IPS-20b (cell line): Measurements from ENCODE around the gene SLC4A11.
"Not testable (repeated sequence)": the region's sequence is repeated elsewhere in the genome, so short reads cannot be mapped to it uniquely, and the experiment has no call there.

Source experiments
- H3K27ac ChIP-seq: one replicate; pipeline ENCODE4 v1.5.1; 2013; ENCODE audit warnings: low read length
- H3K27me3 ChIP-seq: 2 replicates; pipeline ENCODE4 v1.6.1; 2013; ENCODE audit warnings: mild to moderate bottlenecking, low read length, inconsistent platforms; ENCODE audit not compliant: insufficient read depth
- H3K36me3 ChIP-seq: 2 replicates; pipeline ENCODE4 v1.6.1; 2013; ENCODE audit warnings: low read depth, mild to moderate bottlenecking, inconsistent platforms, low read length, moderate library complexity; ENCODE audit not compliant: insufficient read depth
- H3K4me1 ChIP-seq: 2 replicates; pipeline ENCODE4 v1.6.1; 2013; ENCODE audit warnings: mild to moderate bottlenecking, control low read depth, inconsistent platforms, low read length, moderate library complexity; ENCODE audit not compliant: insufficient read depth
- H3K4me3 ChIP-seq: 2 replicates; pipeline ENCODE4 v1.5.1; 2013; ENCODE audit warnings: mild to moderate bottlenecking, low read length, inconsistent platforms
- H3K9ac ChIP-seq: 2 replicates; pipeline ENCODE4 v1.6.1; 2013; ENCODE audit warnings: low read depth, mild to moderate bottlenecking, inconsistent platforms, low read length, moderate library complexity
- H3K9me3 ChIP-seq: 2 replicates; pipeline ENCODE4 v1.6.1; 2013; ENCODE audit warnings: mild to moderate bottlenecking, low read depth, low read length, inconsistent platforms; ENCODE audit not compliant: insufficient read depth

SLC4A11 gene

DNA sequence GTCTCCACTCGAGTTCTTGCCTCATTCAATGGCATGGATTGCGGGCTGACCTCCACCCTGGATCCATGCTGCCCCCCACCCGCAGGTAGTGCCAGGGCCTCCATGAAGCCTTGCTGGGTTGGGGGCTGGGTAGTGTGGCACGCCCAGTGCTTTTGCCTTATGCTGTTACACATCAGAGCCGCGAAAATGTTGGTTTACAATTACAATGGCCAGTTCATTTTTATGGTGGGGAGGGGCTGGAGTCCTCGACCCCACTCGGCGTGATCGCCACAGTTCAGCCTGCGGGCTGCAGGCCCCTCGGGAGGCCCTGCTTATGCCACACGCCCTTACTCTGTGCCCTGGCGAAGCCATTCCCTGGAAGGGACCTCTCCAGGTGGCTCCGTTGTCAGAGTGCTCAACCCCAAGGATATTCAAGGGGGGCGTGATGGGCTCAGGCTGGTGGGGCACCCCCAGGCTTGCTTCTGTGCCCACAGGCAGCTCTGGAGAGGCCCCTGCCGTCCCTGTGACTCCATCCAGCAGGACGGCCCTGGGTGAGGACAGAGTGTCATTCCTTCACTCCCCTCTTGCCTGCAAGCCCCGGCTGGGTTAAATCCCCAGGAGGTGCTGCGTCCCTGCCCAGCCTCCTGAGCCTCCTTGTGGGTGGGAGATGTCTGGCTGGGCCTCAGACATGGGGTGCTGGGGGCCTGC is 14.9 kb downstream of the SLC4A11 start:
- Histone ChIP-seq H3K4me1 (no peaks in the 10 kb centered on the region), H3K36me3 (peaks cover 59% of the 10 kb centered on the region), H3K9me3 (no peaks in the 10 kb centered on the region), H3K4me3 (no peak overlapping the region), H3K9ac (no peak overlapping the region), H3K27ac (no peak overlapping the region), H3K27me3 (no peaks in the 10 kb centered on the region)

DNA sequence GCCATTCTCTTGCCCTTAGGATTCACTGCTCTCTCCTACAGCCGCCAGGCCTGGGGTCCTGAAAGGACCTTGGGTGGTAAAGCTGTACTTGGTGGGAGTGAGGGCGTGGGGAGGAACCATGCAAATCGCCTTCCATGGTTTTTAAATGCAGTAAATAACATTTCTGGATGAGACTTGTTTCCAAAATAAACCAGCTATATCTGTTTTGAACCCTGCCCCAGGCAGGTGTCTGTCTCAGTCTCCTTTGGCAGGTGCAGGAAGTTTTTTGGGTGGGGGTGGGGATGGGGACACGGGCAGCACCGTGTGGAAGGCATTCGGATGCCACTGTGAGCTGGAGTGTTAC is 15.4 kb downstream of the SLC4A11 start:
- Histone ChIP-seq H3K9ac (no peak overlapping the region), H3K4me1 (no peaks in the 10 kb centered on the region), H3K4me3 (no peak overlapping the region), H3K36me3 (peaks cover 59% of the 10 kb centered on the region), H3K9me3 (no peaks in the 10 kb centered on the region), H3K27me3 (no peaks in the 10 kb centered on the region), H3K27ac (no peak overlapping the region)

DNA sequence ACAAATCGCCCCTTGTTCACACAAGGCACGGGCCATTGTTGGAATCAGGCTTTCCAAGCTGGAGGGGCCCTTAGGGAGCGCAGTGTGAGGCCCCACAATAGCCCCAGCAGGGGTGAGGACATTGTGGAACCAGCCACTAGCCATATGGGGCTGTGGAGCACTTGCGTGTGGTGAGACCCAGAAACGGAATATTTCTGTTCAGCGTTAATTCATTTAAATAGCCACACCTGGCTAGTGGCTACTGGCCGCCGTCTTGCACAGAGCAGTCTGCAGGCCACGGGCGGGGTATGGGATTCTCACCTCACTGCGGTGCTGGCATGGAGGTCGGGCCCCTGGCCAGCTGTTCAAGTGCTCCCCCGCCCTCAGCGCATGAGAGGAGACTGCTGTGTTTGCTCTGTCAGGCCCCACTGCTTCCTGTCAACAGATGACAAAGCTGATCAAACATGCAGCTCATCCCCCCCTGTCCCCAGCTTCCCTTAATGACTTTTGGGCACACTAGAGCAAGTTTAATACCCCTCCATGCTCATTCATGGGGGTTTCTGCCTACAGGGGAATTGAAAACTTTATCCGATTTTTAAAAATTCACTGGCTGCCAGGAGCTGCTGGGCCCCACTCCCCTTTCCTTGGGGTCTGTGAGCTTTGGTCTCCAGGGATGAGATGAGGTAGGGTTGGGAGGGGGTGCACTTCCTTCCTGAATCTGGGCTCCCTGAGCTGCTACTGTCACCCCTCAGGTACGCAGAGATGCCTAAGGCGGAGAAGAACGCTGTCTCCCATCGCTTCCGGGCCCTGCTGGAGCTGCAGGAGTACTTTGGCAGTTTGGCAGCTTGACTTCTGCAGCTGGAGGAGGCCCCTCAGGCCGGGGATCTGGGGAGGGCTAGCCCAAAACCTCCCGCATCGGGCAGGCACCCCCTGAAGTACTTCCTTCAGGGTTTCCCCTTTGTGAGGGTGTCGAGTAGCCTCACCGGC is 16.1 kb downstream of the SLC4A11 start:
- H3K9me3 ChIP-seq: no peaks in the 10 kb centered on the region
- peaks cover 59% of the 10 kb centered on the region for H3K36me3 ChIP-seq
- no peak overlapping the region for H3K27ac ChIP-seq
- H3K27me3 ChIP-seq: no peaks in the 10 kb centered on the region
- H3K4me1 ChIP-seq: no peaks in the 10 kb centered on the region
- H3K4me3 ChIP-seq: no peak overlapping the region
- no peak overlapping the region for H3K9ac ChIP-seq

DNA sequence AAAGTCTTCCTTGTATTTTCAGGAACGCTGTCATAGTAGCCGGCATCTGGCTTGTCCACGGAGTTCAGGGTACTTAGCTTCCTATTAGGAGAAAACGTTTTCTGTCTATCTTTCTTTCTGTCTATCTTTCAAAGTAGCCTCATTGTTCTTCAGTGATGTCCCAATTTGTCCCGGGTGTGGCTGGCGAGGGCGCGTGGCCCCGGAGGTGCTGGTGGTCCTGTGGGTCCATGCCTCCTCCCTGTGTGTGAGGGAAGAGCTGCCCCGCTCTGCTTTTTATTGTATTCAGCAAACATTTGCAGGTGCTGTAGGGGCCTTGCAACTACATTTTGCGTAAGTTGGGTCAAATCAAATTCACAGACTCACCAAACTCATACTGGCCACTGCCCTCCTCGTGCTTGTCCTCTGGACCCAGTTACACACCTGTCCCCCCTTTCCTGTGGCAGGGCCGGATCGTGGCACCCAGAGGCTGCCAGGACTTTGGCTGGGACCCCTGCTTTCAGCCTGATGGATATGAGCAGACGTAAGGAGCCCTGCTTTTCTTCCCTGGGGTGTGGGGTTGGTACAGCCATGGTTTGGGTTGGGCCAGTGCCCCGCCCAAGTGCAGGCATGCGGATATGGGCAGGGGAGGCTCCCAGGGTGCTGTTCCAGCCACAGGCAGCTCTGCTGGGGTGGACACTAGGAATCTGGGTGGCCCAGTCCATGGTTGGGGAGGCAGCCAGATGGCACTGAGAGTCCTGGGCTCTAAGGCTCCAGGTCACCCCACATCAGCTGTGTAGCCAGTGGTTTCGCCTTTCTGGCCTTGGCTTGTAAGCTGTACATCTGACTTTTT is 17.4 kb downstream of the SLC4A11 start:
- Histone ChIP-seq H3K9ac (no peak overlapping the region), H3K36me3 (peaks cover 61% of the 10 kb centered on the region)

DNA sequence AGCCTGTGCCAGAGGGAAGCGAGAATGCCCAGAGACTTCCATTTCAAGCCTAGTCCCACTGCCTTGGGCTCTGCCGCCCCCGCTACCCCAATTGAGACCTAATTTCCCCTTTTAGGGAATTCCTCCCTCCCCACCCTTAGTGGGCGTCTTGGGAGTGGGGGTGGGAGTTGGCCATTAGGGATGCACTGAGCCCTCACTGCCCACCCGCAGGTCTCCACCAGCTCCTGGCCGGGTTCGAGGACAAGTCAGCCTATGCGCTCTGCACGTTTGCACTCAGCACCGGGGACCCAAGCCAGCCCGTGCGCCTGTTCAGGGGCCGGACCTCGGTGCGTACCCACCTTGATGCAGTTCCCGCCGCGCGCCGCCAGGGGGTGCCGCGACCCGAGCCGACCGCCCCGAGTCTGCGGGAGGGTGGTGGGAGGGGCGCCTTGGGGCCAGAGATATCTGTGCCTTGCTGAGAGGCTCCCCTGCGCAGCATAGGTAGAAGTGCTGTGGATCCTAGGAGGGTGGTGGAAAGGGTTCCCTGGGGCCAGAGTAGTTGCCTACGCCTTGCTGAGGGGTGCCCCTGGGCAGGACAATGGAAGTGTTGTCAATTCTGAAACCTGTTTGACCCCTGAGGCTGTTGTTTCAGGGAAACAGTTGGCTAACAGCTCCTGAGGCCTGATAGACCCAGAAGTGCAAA is 20.5 kb downstream of the SLC4A11 start:
- Histone ChIP-seq H3K9me3 (no peaks in the 10 kb centered on the region), H3K4me1 (no peaks in the 10 kb centered on the region), H3K4me3 (no peak overlapping the region), H3K27me3 (no peaks in the 10 kb centered on the region), H3K9ac (no peak overlapping the region), H3K36me3 (peaks cover 73% of the 10 kb centered on the region), H3K27ac (no peak overlapping the region)

More for the DNA sequence above, 17.4 kb downstream of the SLC4A11 start:
- Histone ChIP-seq H3K9me3 (no peaks in the 10 kb centered on the region), H3K4me1 (no peaks in the 10 kb centered on the region), H3K4me3 (no peak overlapping the region), H3K27me3 (no peaks in the 10 kb centered on the region), H3K27ac (no peak overlapping the region)

DNA sequence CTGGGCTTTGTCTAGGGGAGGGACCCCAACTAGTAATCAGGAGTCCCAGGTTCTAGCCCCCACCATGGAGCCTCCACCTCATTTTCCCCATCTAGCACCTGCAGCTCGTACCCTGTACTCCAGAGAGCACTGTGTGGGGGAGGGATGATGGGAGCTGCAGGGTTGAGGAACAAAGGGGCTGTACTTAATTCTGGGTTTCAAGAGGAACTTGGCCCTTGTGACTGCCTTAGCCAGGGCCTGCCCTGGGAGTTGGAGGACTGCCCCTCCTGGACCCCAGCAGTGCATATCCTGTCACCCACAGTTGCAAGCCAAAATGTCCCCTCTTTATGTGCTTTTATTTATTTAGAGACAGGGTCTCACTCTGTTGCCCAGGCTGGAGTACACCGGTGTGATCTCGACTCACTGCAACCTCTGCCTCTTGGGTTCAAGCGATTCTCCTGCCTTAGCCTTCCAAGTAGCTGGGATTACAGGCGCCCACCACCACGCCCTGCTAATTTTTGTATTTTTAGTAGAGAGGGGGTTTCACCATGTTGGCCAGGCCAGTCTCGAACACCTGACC is 23.6 kb downstream of the SLC4A11 start:
- H3K9ac ChIP-seq, H3K27ac ChIP-seq, H3K4me1 ChIP-seq, H3K4me3 ChIP-seq, H3K9me3 ChIP-seq, H3K27me3 ChIP-seq: not testable (repeated sequence)
- H3K36me3 ChIP-seq: peaks cover 50% of the 10 kb centered on the region

DNA sequence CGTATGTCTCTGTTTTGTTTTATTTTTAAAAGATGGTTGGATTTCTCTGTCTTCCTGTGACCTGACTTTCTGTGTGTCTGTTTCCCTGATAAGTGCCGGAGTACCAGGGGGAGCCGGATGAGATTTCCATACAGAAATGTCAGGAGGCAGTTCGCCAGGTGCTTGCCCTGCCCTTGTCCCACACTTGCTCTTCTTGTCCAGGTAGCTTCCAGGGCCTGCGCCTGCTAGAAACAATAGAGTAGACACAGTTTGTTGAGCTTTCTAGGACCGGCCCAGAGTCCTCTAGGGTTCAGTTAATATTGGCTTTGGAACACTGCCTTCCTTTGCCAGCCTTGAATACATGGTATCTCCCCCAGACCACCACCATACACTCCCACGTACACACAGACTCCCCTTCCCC is 25.8 kb downstream of the SLC4A11 start:
- H3K36me3 ChIP-seq: peaks cover 39% of the 10 kb centered on the region
- no peak overlapping the region for H3K9ac ChIP-seq
- no peaks in the 10 kb centered on the region for H3K27me3 ChIP-seq
- no peak overlapping the region for H3K27ac ChIP-seq
- H3K4me1 ChIP-seq: no peaks in the 10 kb centered on the region
- no peaks in the 10 kb centered on the region for H3K9me3 ChIP-seq
- no peak overlapping the region for H3K4me3 ChIP-seq

- Histone ChIP-seq H3K27me3 (no peaks in the 10 kb centered on the region), H3K9ac (peak overlapping the region; percentile 92), H3K36me3 (peaks cover 22% of the 10 kb centered on the region), H3K4me3 (peak overlapping the region; percentile 91), H3K9me3 (no peaks in the 10 kb centered on the region), H3K4me1 (no peaks in the 10 kb centered on the region), H3K27ac (no peak overlapping the region)
Measured at GRCh38 chr20:3210346-3210745, 28.6 kb downstream of the SLC4A11 start.

GRCh38 chr20:3209946-3210317 is 29.1 kb downstream of the SLC4A11 start:
- Histone ChIP-seq H3K4me1 (no peaks in the 10 kb centered on the region), H3K9ac (peak overlapping the region; percentile 92), H3K27ac (peak overlapping the region; percentile 17), H3K4me3 (peak overlapping the region; percentile 91), H3K36me3 (peaks cover 18% of the 10 kb centered on the region), H3K27me3 (no peaks in the 10 kb centered on the region), H3K9me3 (no peaks in the 10 kb centered on the region)

DNA sequence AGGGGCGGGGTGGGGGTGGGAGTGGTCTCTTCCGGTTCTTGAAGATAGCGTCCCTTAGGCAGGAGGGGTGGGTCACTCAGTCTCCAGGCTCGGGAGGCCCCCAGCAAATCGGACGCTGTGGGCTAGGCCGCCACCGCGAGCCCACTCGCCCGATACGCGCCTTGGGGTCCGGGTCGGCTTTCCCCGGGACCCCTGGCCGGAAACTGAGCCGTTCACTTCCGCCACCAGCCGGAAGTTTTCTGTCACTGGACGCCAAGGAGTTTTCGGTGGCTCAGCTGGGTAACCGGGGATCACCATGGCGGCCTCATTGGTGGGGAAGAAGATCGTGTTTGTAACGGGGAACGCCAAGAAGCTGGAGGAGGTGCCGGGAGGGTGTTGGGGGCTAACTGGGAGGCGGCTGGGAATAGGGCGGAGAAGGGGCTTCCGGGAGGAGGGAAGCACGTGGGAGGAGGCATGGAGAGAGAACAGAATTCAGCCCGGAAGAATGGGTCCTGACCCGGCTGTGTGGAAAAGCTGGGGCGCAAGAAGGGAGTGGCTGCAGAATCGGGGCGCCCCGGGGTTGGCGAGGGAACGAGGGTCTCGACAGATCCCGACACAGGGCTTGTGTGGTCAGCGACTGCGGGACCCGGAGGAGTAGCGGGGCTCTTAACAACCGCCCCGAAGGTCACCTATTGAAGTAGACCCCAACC is 29.6 kb downstream of the SLC4A11 start, which contains the start of gene ITPA:
Gene ITPA (plus strand): TSS at position 242 of the 689 bp plus-strand sequence. CDS start 54 bp downstream, at position 296.
- H3K27me3 ChIP-seq: no peaks in the 10 kb centered on the region
- H3K4me1 ChIP-seq: no peaks in the 10 kb centered on the region
- H3K9ac ChIP-seq: peak within 1 kb of the TSS; percentile 92
- peak within 1 kb of the TSS; percentile 50 for H3K27ac ChIP-seq
- no peaks in the 10 kb centered on the region for H3K9me3 ChIP-seq
- H3K36me3 ChIP-seq: peaks cover 14% of the 10 kb centered on the region
- H3K4me3 ChIP-seq: peak within 1 kb of the TSS; percentile 91
